Loucy (cell line): Measurements from ENCODE around the gene ITGB7.
A peak's percentile ranks its signal among the peaks of the same experiment; 100 is the strongest.

Source experiments
- H2AFZ ChIP-seq: fragments of 200-600 bp; sonication (generic); 2 replicates; pipeline ENCODE4 v1.6.0; 2016; ENCODE audit warnings: antibody characterized with exemption, mild to moderate bottlenecking, low read length, moderate library complexity
- H3F3A ChIP-seq: fragments of 200-600 bp; 2 replicates; pipeline ENCODE4 v1.6.0; 2016; ENCODE audit warnings: antibody characterized with exemption, low read depth, mild to moderate bottlenecking
- H3K27me3 ChIP-seq: fragments of 200-600 bp; sonication (generic); 2 replicates; pipeline ENCODE4 v1.6.1; 2014; ENCODE audit warnings: low read length, mild to moderate bottlenecking; ENCODE audit not compliant: insufficient read depth, poor library complexity, severe bottlenecking
- H3K36me3 ChIP-seq: fragments of 200-600 bp; sonication (generic); 2 replicates; pipeline ENCODE4 v1.6.1; 2016; ENCODE audit warnings: low read length; ENCODE audit not compliant: insufficient read depth
- H3K4me1 ChIP-seq: fragments of 200-600 bp; sonication (generic); 2 replicates; pipeline ENCODE4 v1.5.1; 2014; ENCODE audit warnings: low read length, mild to moderate bottlenecking; ENCODE audit not compliant: insufficient read depth, poor library complexity, severe bottlenecking
- H3K4me2 ChIP-seq: fragments of 200-600 bp; sonication (generic); 2 replicates; pipeline ENCODE4 v1.6.0; 2014; ENCODE audit warnings: antibody characterized with exemption, low read length, low read depth, mild to moderate bottlenecking; ENCODE audit not compliant: poor library complexity, severe bottlenecking
- H3K4me3 ChIP-seq: fragments of 200-600 bp; sonication (generic); 2 replicates; pipeline ENCODE4 v1.5.1; 2014; ENCODE audit warnings: low read length, mild to moderate bottlenecking, mixed read lengths; ENCODE audit not compliant: poor library complexity, severe bottlenecking
- H3K79me2 ChIP-seq: fragments of 200-600 bp; sonication (generic); 2 replicates; pipeline ENCODE4 v1.6.1; 2014; ENCODE audit warnings: low read length; ENCODE audit not compliant: insufficient read depth
- H3K9ac ChIP-seq: fragments of 200-600 bp; sonication (generic); 2 replicates; pipeline ENCODE4 v1.6.0; 2014; ENCODE audit warnings: mild to moderate bottlenecking, low read depth, low read length, moderate library complexity; ENCODE audit not compliant: poor library complexity, severe bottlenecking
- H3K9me2 ChIP-seq: fragments of 200-600 bp; sonication (generic); replicated peaks from 2 replicates; pipeline ENCODE4 v1.6.1; 2016; ENCODE audit warnings: low read depth, low read length, mixed read lengths
- H3K9me3 ChIP-seq: fragments of 200-600 bp; sonication (generic); 2 replicates; pipeline ENCODE4 v1.6.1; 2014; ENCODE audit warnings: mild to moderate bottlenecking, antibody characterized with exemption, low read length, low read depth; ENCODE audit not compliant: insufficient read depth
- H4K20me1 ChIP-seq: fragments of 200-600 bp; sonication (generic); 2 replicates; pipeline ENCODE4 v1.6.0; 2014; ENCODE audit warnings: antibody characterized with exemption, low read length, mild to moderate bottlenecking; ENCODE audit not compliant: insufficient read depth, poor library complexity, severe bottlenecking
- CTCF ChIP-seq: fragments of 200-600 bp; sonication (generic); conservative IDR thresholded peaks from 2 replicates; pipeline ENCODE4 v1.5.1; 2014; ENCODE audit warnings: mild to moderate bottlenecking, antibody characterized with exemption, low read length
- EZH2phosphoT487 ChIP-seq: fragments of 200-600 bp; IDR thresholded peaks from 2 replicates; pipeline ENCODE4 v1.6.1; 2018; ENCODE audit warnings: antibody characterized with exemption, mild to moderate bottlenecking, moderate library complexity, borderline replicate concordance

Gene ITGB7

GRCh38 chr12:53224897-53225634, 18.0 kb upstream of the ITGB7 start:
- Histone ChIP-seq H3K36me3 (no peaks in the 10 kb centered on the region), H4K20me1 (no peaks in the 10 kb centered on the region), H3K79me2 (no peaks in the 10 kb centered on the region), H2AFZ (no peak overlapping the region), H3K27me3 (no peaks in the 10 kb centered on the region), H3F3A (peaks cover 15% of the 10 kb centered on the region), H3K4me1 (peaks cover 42% of the 10 kb centered on the region), H3K4me2 (no peak overlapping the region), H3K9ac (no peak overlapping the region), H3K4me3 (no peak overlapping the region), H3K9me3 (no peaks in the 10 kb centered on the region), H3K9me2 (no peaks in the 10 kb centered on the region)
- TF ChIP-seq CTCF: no peak
- no peak for TF ChIP-seq EZH2phosphoT487

- Histone ChIP-seq H3K36me3 (no peaks in the 10 kb centered on the region), H3K4me3 (peak overlapping the region; percentile 87), H3K4me1 (peaks cover 47% of the 10 kb centered on the region), H3K9me2 (no peaks in the 10 kb centered on the region), H3K27me3 (no peaks in the 10 kb centered on the region), H3F3A (peaks cover 15% of the 10 kb centered on the region), H3K9ac (peak overlapping the region; percentile 65), H4K20me1 (no peaks in the 10 kb centered on the region), H3K9me3 (no peaks in the 10 kb centered on the region), H3K4me2 (peak overlapping the region; percentile 94), H2AFZ (no peak overlapping the region), H3K79me2 (no peaks in the 10 kb centered on the region)
- TF ChIP-seq EZH2phosphoT487 (no peak), CTCF (peak; percentile 48)
Measured at GRCh38 chr12:53224061-53224896, 17.2 kb upstream of the ITGB7 start.

DNA sequence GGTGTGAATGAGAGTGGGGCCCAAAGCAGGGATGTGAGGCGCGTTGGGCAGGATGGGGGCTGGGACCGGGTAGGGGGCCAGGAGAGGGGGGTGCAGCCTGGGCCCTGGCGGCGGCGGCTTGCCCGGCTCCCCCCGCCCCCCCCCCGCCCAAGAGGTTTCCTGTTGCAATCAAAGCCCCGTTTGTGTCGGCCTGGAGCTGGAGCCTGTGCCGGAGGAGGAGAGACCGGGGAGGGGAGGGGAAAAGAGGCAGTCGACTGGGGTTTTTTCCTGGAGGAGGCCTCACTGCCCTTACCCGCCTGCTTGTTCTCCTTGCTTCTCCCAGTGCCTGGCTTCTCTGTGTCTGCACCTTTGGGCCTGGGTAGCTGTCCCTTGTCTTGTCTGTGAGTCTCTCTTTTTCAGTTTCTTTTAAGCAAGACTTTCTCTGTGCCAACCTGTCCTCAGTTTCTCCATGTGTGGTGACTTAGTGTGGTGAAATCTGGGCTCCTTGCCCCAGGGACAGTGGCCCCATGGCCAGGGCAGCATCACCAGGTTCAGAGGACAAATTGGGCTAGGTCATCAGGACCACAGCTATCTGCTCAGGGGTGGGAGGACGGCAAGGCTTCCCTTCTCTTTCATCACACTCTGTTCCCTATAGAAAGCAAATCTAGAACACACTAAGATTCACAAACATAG, 16.5 kb upstream of the ITGB7 start:
- no peaks in the 10 kb centered on the region for H3K27me3 ChIP-seq
- TF ChIP-seq EZH2phosphoT487: no peak
- TF ChIP-seq CTCF: no peak
- H3K36me3 ChIP-seq: no peaks in the 10 kb centered on the region
- 0 out of 2 replicates have a peak overlapping the region, but pooled peaks have one; percentile 1 for H2AFZ ChIP-seq
- peak overlapping the region; percentile 65 for H3K9ac ChIP-seq
- H4K20me1 ChIP-seq: no peaks in the 10 kb centered on the region
- H3K4me2 ChIP-seq: peak overlapping the region; percentile 94
- no peaks in the 10 kb centered on the region for H3K9me3 ChIP-seq
- no peaks in the 10 kb centered on the region for H3K9me2 ChIP-seq
- no peaks in the 10 kb centered on the region for H3K79me2 ChIP-seq
- H3K4me3 ChIP-seq: peak overlapping the region; percentile 87
- H3K4me1 ChIP-seq: peaks cover 49% of the 10 kb centered on the region
- peaks cover 15% of the 10 kb centered on the region for H3F3A ChIP-seq
